ENCODE data around the gene SLC35B1. TPM values are rescaled to one million over a fixed set of nuclear protein-coding genes. Genes with fewer than 3 reads are reported as not detected.
A peak's percentile ranks its signal among the peaks of the same experiment; 100 is the strongest.

SLC35B1 gene
- total RNA-seq, 4 donors from 2014 or later = 23.5 to 73.3 (median 56.2) TPM

DNA sequence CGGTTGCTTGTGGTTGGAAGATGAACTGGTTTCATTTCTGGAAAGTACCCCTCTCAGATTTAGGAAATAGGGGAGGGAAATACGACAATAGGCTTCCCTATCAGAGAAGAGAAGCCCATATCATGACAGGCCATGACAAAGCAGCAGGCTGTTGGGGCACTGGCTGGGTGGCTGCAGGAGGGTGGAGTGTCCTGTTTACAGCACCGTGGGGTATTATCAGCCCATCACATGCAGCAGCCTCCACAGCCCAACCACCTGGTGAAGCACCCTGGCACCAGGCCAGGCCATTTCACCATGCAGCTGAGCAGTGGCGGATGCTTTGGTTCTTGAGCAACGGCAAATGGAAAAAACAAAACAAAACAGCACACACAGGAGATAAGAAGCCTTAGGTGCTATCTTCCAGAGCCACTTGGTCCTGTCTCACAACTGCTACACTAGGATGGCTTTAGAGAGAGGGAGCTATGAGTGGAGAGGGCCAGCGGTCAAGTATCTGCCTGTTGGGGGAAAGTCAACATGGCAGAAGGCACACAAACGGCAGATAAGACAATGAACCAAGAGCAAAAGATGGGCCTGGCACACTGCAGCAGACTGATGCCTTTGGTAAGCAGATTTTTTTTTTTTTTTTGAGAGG lies 32.0 kb upstream of the SLC35B1 start:
- Histone ChIP-seq H3K4me1 (peaks cover 27 to 75% (median 44%) of the 10 kb centered on the region in 4 donors), H3K27me3 (no peaks in the 10 kb centered on the region), H3K27ac (peak overlapping the region; percentile 81 to 86 (median 82)), H3K9me3 (no peaks in the 10 kb centered on the region), H3K36me3 (no peaks in the 10 kb centered on the region), H3K4me3 (no peak overlapping the region)
- in situ Hi-C loops (cut with MboI; ENCODE audit: low pct_ligation_motif_present in 1 of 4, low pct_unique_long_range_greater_than_20kb in 1 of 4, low sequenced_read_pairs in 3 of 4) (no loop called here), intact Hi-C loops (cut with DNase I; ENCODE audit: low total_unique reads) (no loop called here)
- WGBS, 2 donors (ENCODE audit: low coverage in 1 of 2) = 38 to 49% methylated on average over 3 to 7 of the region's 7 CpGs
- DNase-seq = peak; percentile 88
- TF ChIP-seq POLR2AphosphoS5 (IDR thresholded peaks at IDR 0.05) = peak in 2 of 3 donors; percentile 35 to 75
- peak; percentile 20 for TF ChIP-seq POLR2A (IDR thresholded peaks at IDR 0.05)
- TF ChIP-seq, protein P1, sequence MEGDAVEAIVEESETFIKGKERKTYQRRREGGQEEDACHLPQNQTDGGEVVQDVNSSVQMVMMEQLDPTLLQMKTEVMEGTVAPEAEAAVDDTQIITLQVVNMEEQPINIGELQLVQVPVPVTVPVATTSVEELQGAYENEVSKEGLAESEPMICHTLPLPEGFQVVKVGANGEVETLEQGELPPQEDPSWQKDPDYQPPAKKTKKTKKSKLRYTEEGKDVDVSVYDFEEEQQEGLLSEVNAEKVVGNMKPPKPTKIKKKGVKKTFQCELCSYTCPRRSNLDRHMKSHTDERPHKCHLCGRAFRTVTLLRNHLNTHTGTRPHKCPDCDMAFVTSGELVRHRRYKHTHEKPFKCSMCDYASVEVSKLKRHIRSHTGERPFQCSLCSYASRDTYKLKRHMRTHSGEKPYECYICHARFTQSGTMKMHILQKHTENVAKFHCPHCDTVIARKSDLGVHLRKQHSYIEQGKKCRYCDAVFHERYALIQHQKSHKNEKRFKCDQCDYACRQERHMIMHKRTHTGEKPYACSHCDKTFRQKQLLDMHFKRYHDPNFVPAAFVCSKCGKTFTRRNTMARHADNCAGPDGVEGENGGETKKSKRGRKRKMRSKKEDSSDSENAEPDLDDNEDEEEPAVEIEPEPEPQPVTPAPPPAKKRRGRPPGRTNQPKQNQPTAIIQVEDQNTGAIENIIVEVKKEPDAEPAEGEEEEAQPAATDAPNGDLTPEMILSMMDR (IDR thresholded peaks at IDR 0.05) = no peak

DNA sequence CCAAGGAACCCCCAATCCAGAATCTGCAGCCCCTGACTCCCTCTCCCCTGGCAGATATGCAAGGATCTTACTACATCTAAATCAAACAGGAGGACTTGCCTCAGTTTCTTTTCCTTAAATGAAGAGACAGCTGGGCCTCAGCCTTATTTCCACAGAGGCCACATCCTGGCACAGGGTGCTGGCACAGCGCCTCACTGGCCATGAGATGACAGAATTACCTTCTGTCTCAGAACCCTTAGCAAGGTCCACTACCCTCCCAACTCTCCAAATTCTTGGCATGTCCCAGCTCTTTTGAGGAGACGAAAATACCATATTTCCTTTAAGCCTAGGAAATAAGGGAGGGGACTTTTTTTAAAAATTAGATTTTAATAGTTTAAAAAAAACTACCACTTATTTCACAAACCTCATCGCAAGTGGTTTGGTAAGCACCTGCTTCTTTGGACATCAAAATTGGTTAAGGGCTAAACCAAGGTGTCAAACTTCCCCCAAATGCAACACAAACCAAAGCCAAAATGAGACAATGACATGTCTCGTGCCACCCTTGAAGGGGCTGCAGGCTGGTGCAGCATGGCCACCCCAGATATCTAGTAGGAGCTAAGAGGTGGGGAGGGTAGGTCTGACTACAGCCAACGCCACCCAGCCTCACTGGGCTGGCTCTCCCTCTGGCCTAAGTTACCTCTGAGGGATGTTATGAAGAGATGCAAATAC lies 30.8 kb upstream of the SLC35B1 start:
- intact Hi-C loops (cut with DNase I; ENCODE audit: low total_unique reads) = no loop called here
- no peak for TF ChIP-seq POLR2AphosphoS5 (IDR thresholded peaks at IDR 0.05)
- in situ Hi-C loops (cut with MboI; ENCODE audit: low pct_ligation_motif_present in 1 of 4, low pct_unique_long_range_greater_than_20kb in 1 of 4, low sequenced_read_pairs in 3 of 4) = no loop called here

DNA sequence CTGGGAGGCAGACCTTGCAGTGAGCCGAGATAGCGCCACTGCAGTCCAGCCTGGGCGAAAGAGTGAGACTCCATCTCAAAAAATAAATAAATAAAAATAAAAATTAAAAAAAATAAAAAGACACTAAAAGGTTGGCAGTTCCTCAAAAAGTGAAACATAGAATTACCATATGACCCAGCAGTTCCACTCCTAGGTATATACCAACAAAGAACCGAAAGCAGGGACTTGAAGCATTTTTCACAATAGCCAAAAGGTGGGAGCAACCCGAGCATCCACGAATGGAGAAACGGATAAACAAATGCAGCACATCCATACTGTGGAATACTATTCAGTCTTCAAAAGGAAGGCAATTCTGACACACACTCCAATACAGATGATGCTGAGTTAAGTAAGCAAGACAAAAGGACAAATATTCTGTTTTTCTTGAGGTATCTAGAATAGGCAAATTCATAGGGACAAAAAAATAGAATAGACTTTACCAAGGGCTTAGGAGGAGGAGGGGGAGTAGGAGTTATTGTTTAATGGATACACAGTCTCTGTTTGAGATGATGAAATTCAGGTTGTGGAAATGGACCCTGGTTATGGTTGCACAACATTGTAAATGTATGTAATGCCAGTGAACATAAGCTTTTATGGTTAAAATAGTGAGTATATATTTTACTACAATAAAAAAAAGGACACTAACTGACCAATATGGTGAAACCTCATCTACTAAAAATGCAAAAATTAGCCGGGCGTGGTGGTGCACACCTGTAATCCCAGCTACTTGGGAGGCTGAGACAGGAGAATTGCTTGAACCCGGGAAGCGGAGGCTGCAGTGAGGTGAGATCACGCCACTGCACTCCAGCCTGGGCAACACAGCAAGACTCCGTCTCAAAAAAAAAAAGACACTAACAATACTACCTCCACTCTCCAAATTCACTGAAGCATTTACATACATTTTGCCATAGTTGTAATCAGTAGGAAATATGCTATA lies 27.0 kb upstream of the SLC35B1 start:
- peaks cover 11 to 47% (median 20%) of the 10 kb centered on the region in 4 donors for H3K4me1 ChIP-seq
- in situ Hi-C loops (cut with MboI; ENCODE audit: low pct_ligation_motif_present in 1 of 4, low pct_unique_long_range_greater_than_20kb in 1 of 4, low sequenced_read_pairs in 3 of 4) = no loop called here

More for the DNA sequence above, 30.8 kb upstream of the SLC35B1 start:
- Histone ChIP-seq H3K27me3 (no peaks in the 10 kb centered on the region), H3K4me3 (no peak overlapping the region), H3K4me1 (peaks cover 27 to 67% (median 43%) of the 10 kb centered on the region in 4 donors), H3K9me3 (no peaks in the 10 kb centered on the region), H3K36me3 (no peaks in the 10 kb centered on the region), H3K27ac (peak overlapping the region; percentile 81 to 86 (median 82))
- WGBS, 2 donors (ENCODE audit: low coverage in 1 of 2) = 74 to 84% methylated on average over 4 to 5 of the region's 5 CpGs
- no peak for DNase-seq

DNA sequence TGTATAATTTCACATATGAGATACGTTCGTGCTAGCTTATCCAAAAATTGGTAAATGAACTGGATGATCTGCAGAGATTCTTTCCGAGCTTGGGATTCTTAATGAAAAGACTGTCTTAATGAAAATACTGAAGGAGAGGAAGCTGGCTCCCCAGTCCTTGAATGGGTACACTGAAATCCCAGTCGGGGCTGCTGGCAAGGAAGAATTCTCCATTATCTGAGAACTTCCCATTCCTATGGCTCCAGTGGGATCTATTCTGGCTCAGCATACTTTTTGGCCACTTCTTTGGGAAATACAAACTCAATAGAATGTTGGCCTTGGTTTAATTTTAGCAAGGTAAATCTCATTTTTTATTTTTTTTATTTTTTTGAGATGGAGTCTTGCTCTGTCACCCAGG lies 23.7 kb upstream of the SLC35B1 start:
- Histone ChIP-seq H3K4me3 (no peak overlapping the region), H3K36me3 (no peaks in the 10 kb centered on the region), H3K9me3 (no peaks in the 10 kb centered on the region), H3K4me1 (peaks cover 6 to 32% (median 12%) of the 10 kb centered on the region in 4 donors), H3K27ac (peak overlapping the region; percentile 65 to 79 (median 69)), H3K27me3 (no peaks in the 10 kb centered on the region)
- no peak for DNase-seq
- 56 to 74% methylated on average over 3 to 4 of the region's 4 CpGs for WGBS, 2 donors (ENCODE audit: low coverage in 1 of 2)
- in situ Hi-C loops (cut with MboI; ENCODE audit: low pct_ligation_motif_present in 1 of 4, low pct_unique_long_range_greater_than_20kb in 1 of 4, low sequenced_read_pairs in 3 of 4) (no loop called here), intact Hi-C loops (cut with DNase I; ENCODE audit: low total_unique reads) (no loop called here)
- TF ChIP-seq EP300 (IDR thresholded peaks at IDR 0.05; ENCODE audit: low read depth) = no peak
- no peak for TF ChIP-seq POLR2A (IDR thresholded peaks at IDR 0.05)
- no peak for TF ChIP-seq POLR2AphosphoS5 (IDR thresholded peaks at IDR 0.05)
- TF ChIP-seq, protein P1 (IDR thresholded peaks at IDR 0.05) = no peak

More for the DNA sequence above, 27.0 kb upstream of the SLC35B1 start:
- Histone ChIP-seq H3K9me3 (no peaks in the 10 kb centered on the region), H3K36me3 (no peaks in the 10 kb centered on the region), H3K27me3 (no peaks in the 10 kb centered on the region), H3K4me3 (no peak overlapping the region), H3K27ac (no peak overlapping the region)
- 92 to 93% methylated on average over 12 to 13 of the region's 13 CpGs for WGBS, 2 donors (ENCODE audit: low coverage in 1 of 2)
- intact Hi-C loops (cut with DNase I; ENCODE audit: low total_unique reads) = loop anchor here (1.0 kb wide), 1 partner anchor 23 kb away; no protein-coding TSS in a partner anchor
- TF ChIP-seq EP300 (IDR thresholded peaks at IDR 0.05; ENCODE audit: low read depth) = no peak
- TF ChIP-seq, protein P1 (IDR thresholded peaks at IDR 0.05) = no peak
- TF ChIP-seq POLR2AphosphoS5 (IDR thresholded peaks at IDR 0.05) = no peak
- TF ChIP-seq POLR2A (IDR thresholded peaks at IDR 0.05) = no peak
- DNase-seq = no peak
